B cell (primary cell): Measurements from ENCODE around the gene FAM76A. TPM values are rescaled to one million over a fixed set of nuclear protein-coding genes. Genes with fewer than 3 reads are reported as not detected.

Experiments used
- ATAC-seq: fragments of 200-7000 bp; cut with Tn5 transposase; one replicate; pipeline ENCODE4 v1.10.0; 2021; ENCODE audit warnings: low read depth, mild to moderate bottlenecking, moderate number of reproducible peaks, moderate library complexity
- CTCF ChIA-PET: fragments of 350-600 bp; sonication (Branson Sonifier 250); formaldehyde crosslinking; loops from one replicate; lab custom pipeline; 2021; ENCODE audit warnings: antibody characterized with exemption, inconsistent platforms; lab: Charles Lee
- POLR2A ChIA-PET: fragments of 350-600 bp; sonication (Branson Sonifier 250); formaldehyde crosslinking; loops from one replicate; lab custom pipeline; 2021; ENCODE audit warnings: antibody characterized with exemption; lab: Charles Lee
- DNase-seq: peaks from one replicate; pipeline ENCODE4 v3.0.0; 2013
- H2AFZ ChIP-seq: 2 replicates; pipeline ENCODE4 v1.6.1; 2012; ENCODE audit warnings: mild to moderate bottlenecking, low read depth, low read length; ENCODE audit not compliant: insufficient read depth, poor library complexity, severe bottlenecking
- H3K27ac ChIP-seq, 2 donors: 1 replicate in 1 of 2; 2 replicates in 1 of 2; pipeline ENCODE4 v1.5.1; 2012 to 2013; ENCODE audit warnings: low read length in 2 of 2, mild to moderate bottlenecking in 2 of 2, moderate library complexity in 1 of 2
- H3K27me3 ChIP-seq, 4 experiments: fragments of 200-600 bp in 1 of 4; sonication (generic) in 1 of 4; replicated peaks in 1 of 4; 1 replicate in 2 of 4; 2 replicates in 2 of 4; pipeline versions ENCODE4 v1.6.1 to v1.7.0; 2013 to 2016; ENCODE audit warnings: low read length in 3 of 4, mild to moderate bottlenecking in 2 of 4, mixed read lengths in 1 of 4, moderate library complexity in 1 of 4; ENCODE audit not compliant: insufficient read depth in 4 of 4, control insufficient read depth in 3 of 4; ENCODE audit errors: control extremely low read depth in 1 of 4
- H3K36me3 ChIP-seq, 2 experiments: replicated peaks in 1 of 2; 1 replicate in 1 of 2; 2 replicates in 1 of 2; pipeline versions ENCODE4 v1.6.1 to v1.7.1; 2013; ENCODE audit warnings: low read length in 1 of 2; ENCODE audit not compliant: insufficient read depth in 2 of 2, control insufficient read depth in 1 of 2; ENCODE audit errors: control extremely low read depth in 1 of 2, extremely low read depth in 1 of 2
- H3K4me1 ChIP-seq, 2 donors: fragments of 200-600 bp in 1 of 2; sonication (generic) in 1 of 2; 1 replicate in 1 of 2; 2 replicates in 1 of 2; pipeline versions ENCODE4 v1.5.1 to v1.6.1; 2013 to 2017; ENCODE audit warnings: low read length in 2 of 2; ENCODE audit not compliant: control insufficient read depth in 2 of 2, insufficient read depth in 2 of 2
- H3K4me2 ChIP-seq: replicated peaks from 2 replicates; pipeline ENCODE3; 2012; ENCODE audit warnings: mild to moderate bottlenecking, low read depth, low read length; ENCODE audit not compliant: poor library complexity, severe bottlenecking
- H3K4me3 ChIP-seq, 5 experiments: fragments of 200-600 bp in 1 of 5; sonication (generic) in 1 of 5; 1 replicate in 3 of 5; 2 replicates in 2 of 5; pipeline versions ENCODE4 v1.5.1 to v1.7.0; 2011 to 2016; ENCODE audit warnings: low read length in 4 of 5, mild to moderate bottlenecking in 4 of 5, low read depth in 2 of 5, control low read depth in 1 of 5, moderate library complexity in 1 of 5; ENCODE audit not compliant: insufficient read depth in 1 of 5; ENCODE audit errors: control extremely low read depth in 1 of 5, extremely low read depth in 1 of 5
- H3K79me2 ChIP-seq: fragments of 200-600 bp; sonication (generic); one replicate; pipeline ENCODE4 v1.6.0; 2016; ENCODE audit warnings: low read length; ENCODE audit not compliant: control insufficient read depth, insufficient read depth
- H3K9ac ChIP-seq: fragments of 200-600 bp; sonication (generic); 2 replicates; pipeline ENCODE4 v1.6.1; 2017; ENCODE audit warnings: mild to moderate bottlenecking, low read length, moderate library complexity
- H3K9me3 ChIP-seq, 3 donors: one replicate each; pipeline versions ENCODE4 v1.6.1 to v1.7.1; 2013; ENCODE audit warnings: low read length in 2 of 3; ENCODE audit not compliant: control insufficient read depth in 2 of 3, insufficient read depth in 1 of 3; ENCODE audit errors: control extremely low read depth in 1 of 3
- H4K20me1 ChIP-seq: 2 replicates; pipeline ENCODE4 v1.6.0; 2012; ENCODE audit warnings: mild to moderate bottlenecking, low read length; ENCODE audit not compliant: insufficient read depth, control insufficient read depth, poor library complexity, severe bottlenecking
- H3K27ac Mint-ChIP-seq: one replicate; pipeline ENCODE4 v1.8.0; 2021; ENCODE audit warnings: mixed read lengths
- H3K27me3 Mint-ChIP-seq: one replicate; pipeline ENCODE4 v1.8.0; 2021; ENCODE audit warnings: mixed read lengths
- H3K4me1 Mint-ChIP-seq: one replicate; pipeline ENCODE4 v1.8.0; 2021; ENCODE audit warnings: mixed read lengths
- H3K4me3 Mint-ChIP-seq: one replicate; pipeline ENCODE4 v1.8.0; 2021; ENCODE audit warnings: mixed read lengths
- H3K9me3 Mint-ChIP-seq: one replicate; pipeline ENCODE4 v1.8.0; 2022; ENCODE audit warnings: mixed read lengths; ENCODE audit not compliant: insufficient read depth
- CTCF ChIP-seq: fragments of 200-600 bp; IDR thresholded peaks from one replicate; pipeline ENCODE4 v1.8.0; 2022; ENCODE audit warnings: antibody characterized with exemption, mild to moderate bottlenecking
- EZH2 ChIP-seq: IDR thresholded peaks from 2 replicates; pipeline ENCODE4 v1.6.1; 2012; ENCODE audit warnings: borderline replicate concordance, low read depth, mild to moderate bottlenecking, moderate library complexity, low read length; ENCODE audit not compliant: insufficient read depth, poor library complexity, severe bottlenecking
- WGBS: methylation state at CpG from one replicate; pipeline ENCODE4 v1.1.5; 2013; ENCODE audit warnings: missing lambda C conversion rate; ENCODE audit not compliant: insufficient coverage; 5-methylcytosine and 5-hydroxymethylcytosine counted together
- intact Hi-C: fragments of 100-400 bp; cut with micrococcal nuclease; formaldehyde crosslinking; loops from one replicate; pipeline ENCODE4 v1.10.0; 2022
- polyA plus RNA-seq: library from polyadenylated mRNA; depleted of rRNA; stranded (reverse); fragments of >200 nt; gene quantifications from 2 replicates; pipeline ENCODE4 v1.2.3, GENCODE V29; 2012
- total RNA-seq, 2 donors: library from RNA; stranded (reverse); fragments of 120-200 nt in 1 of 2; gene quantifications; 1 replicate in 1 of 2; 2 replicates in 1 of 2; pipeline versions ENCODE4 v1.2.3 to v1.2.4, GENCODE V29; 2013 to 2022

The FAM76A gene
- total and polyA plus RNA-seq, 2 donors (not counting 1 experiment from before 2014, with no cell fraction given), result 11.7 to 25.0 TPM

GRCh38 chr1:27795601-27796000 lies 69.8 kb downstream of the FAM76A start:
- no CpG with 5 or more reads among the region's 1 CpG for WGBS
- H3K9ac ChIP-seq, result no peak overlapping the region
- intact Hi-C loops, result no loop called here
- no peak overlapping the region for H3K27ac Mint-ChIP-seq
- no peak overlapping the region for H3K4me3 Mint-ChIP-seq
- no peaks in the 10 kb centered on the region for H3K4me1 ChIP-seq
- ATAC-seq, result no peak
- CTCF ChIA-PET, result no interaction called here
- DNase-seq, result no peak
- no peaks in the 10 kb centered on the region for H3K4me1 Mint-ChIP-seq
- no peaks in the 10 kb centered on the region for H3K27me3 ChIP-seq
- no peak overlapping the region for H3K4me2 ChIP-seq
- TF ChIP-seq EZH2 (no peak), CTCF (no peak)
- H3K36me3 ChIP-seq, result peaks cover 7 to 68% of the 10 kb centered on the region in 2 experiments
- H3K9me3 ChIP-seq, result no peaks in the 10 kb centered on the region
- POLR2A ChIA-PET, result no interaction called here
- H3K27ac ChIP-seq, result no peak overlapping the region
- H2AFZ ChIP-seq, result no peak overlapping the region
- no peaks in the 10 kb centered on the region for H3K27me3 Mint-ChIP-seq
- no peak overlapping the region for H3K4me3 ChIP-seq
- no peaks in the 10 kb centered on the region for H3K9me3 Mint-ChIP-seq
- peaks cover 6% of the 10 kb centered on the region for H4K20me1 ChIP-seq
- H3K79me2 ChIP-seq, result no peaks in the 10 kb centered on the region

- H3K9me3 Mint-ChIP-seq, result no peaks in the 10 kb centered on the region
- no peak overlapping the region for H3K4me3 Mint-ChIP-seq
- H3K4me2 ChIP-seq, result no peak overlapping the region
Measured at GRCh38 chr1:27804791-27805190, 79.0 kb downstream of the FAM76A start.

More at GRCh38 chr1:27804791-27805190, 79.0 kb downstream of the FAM76A start:
- ATAC-seq, result no peak
- no peak overlapping the region for H3K4me3 ChIP-seq
- H3K27me3 ChIP-seq, result no peaks in the 10 kb centered on the region
- Mint-ChIP-seq H3K27me3 (no peaks in the 10 kb centered on the region), H3K4me1 (no peaks in the 10 kb centered on the region), H3K27ac (no peak overlapping the region)
- ChIA-PET CTCF (interaction anchor here (0.6 kb wide), 1 partner anchor 746 kb away, joined by 3 read pairs; no protein-coding TSS in a partner anchor), POLR2A (interaction anchor here (0.7 kb wide), 1 partner anchor 813 kb away, joined by 3 read pairs; no protein-coding TSS in a partner anchor)
- no peak for DNase-seq
- no peaks in the 10 kb centered on the region for H3K9me3 ChIP-seq
- intact Hi-C loops, result no loop called here
- no peak overlapping the region for H2AFZ ChIP-seq
- no peak overlapping the region for H3K9ac ChIP-seq
- H3K4me1 ChIP-seq, result no peaks in the 10 kb centered on the region
- H3K79me2 ChIP-seq, result no peaks in the 10 kb centered on the region
- no peak for TF ChIP-seq CTCF
- TF ChIP-seq EZH2, result no peak
- H3K36me3 ChIP-seq, result peaks cover 0 to 45% of the 10 kb centered on the region in 2 experiments
- H3K27ac ChIP-seq, result no peak overlapping the region
- 80% methylated on average over 1 of the region's 5 CpGs for WGBS
- H4K20me1 ChIP-seq, result no peaks in the 10 kb centered on the region
